ENCODE data around the gene EZR.

DNA sequence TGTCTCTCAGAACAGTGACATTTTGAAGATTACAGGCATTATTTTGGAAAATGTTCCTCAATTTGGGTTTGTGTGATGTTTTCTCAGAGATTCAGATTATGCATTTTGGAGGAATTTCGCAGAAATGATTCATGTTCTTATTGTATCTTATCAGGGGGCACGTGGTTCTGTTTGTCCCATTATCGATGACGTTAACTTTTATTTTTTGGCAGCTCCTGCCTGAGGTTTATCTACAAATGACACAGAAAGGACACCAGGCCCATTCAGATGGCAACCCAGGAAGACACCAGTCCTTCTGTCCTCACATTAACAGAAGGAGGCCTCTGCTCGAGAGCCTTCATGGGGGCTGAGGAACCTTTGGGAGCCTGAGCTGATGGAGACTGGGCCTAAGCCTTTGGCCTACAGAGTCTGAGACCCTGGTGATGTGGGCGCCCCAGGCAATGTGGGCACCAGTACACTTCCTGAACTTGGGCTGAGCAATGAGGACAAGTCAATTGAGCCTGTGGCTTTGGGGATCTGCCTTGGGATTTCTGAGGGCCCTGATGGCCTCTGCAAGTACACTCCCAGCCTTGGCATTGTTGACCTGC is 41.2 kb upstream of the EZR start:
- TF ChIP-seq, protein P1, sequence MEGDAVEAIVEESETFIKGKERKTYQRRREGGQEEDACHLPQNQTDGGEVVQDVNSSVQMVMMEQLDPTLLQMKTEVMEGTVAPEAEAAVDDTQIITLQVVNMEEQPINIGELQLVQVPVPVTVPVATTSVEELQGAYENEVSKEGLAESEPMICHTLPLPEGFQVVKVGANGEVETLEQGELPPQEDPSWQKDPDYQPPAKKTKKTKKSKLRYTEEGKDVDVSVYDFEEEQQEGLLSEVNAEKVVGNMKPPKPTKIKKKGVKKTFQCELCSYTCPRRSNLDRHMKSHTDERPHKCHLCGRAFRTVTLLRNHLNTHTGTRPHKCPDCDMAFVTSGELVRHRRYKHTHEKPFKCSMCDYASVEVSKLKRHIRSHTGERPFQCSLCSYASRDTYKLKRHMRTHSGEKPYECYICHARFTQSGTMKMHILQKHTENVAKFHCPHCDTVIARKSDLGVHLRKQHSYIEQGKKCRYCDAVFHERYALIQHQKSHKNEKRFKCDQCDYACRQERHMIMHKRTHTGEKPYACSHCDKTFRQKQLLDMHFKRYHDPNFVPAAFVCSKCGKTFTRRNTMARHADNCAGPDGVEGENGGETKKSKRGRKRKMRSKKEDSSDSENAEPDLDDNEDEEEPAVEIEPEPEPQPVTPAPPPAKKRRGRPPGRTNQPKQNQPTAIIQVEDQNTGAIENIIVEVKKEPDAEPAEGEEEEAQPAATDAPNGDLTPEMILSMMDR (IDR thresholded peaks at IDR 0.05; ENCODE audit: insufficient read depth, low read depth, low read length), result no peak
- no peak for TF ChIP-seq EZH2 (IDR thresholded peaks at IDR 0.05; ENCODE audit: insufficient read depth, low read length)
